Stimulated activated CD8-positive, alpha-beta memory T cell treated with anti-CD3 and anti-CD28 coated beads, Interleukin-15, amount 100 ng/mL, for 4 hours (primary cell): ENCODE results near the gene TAMALIN.
"Not testable (repeated sequence)": the region's sequence is repeated elsewhere in the genome, so short reads cannot be mapped to it uniquely, and the experiment has no call there.

Experiments used
- DNase-seq, 2 donors: peaks; one replicate each; pipeline ENCODE4 v3.0.0-alpha.2; 2020; ENCODE audit warnings: low read depth in 2 of 2

Gene TAMALIN

GRCh38 chr12:52006726-52007157, at the start of gene TAMALIN:
Gene TAMALIN, plus strand, starts transcription at chr12:52006946. Its CDS starts 74 bp downstream, at chr12:52007020.
- DNase-seq, result peak; percentile 61 to 68

- no peak for DNase-seq
Measured at GRCh38 chr12:51958542-51958941, 48.2 kb upstream of the TAMALIN start.

GRCh38 chr12:51959211-51959610, 47.5 kb upstream of the TAMALIN start:
- no peak for DNase-seq

GRCh38 chr12:51959921-51960320, 46.8 kb upstream of the TAMALIN start:
- DNase-seq, result no peak

GRCh38 chr12:51960488-51960887, 46.3 kb upstream of the TAMALIN start:
- no peak for DNase-seq

GRCh38 chr12:51960890-51961289, 45.9 kb upstream of the TAMALIN start:
- DNase-seq, result no peak

GRCh38 chr12:51961834-51962233, 44.9 kb upstream of the TAMALIN start:
- no peak for DNase-seq

GRCh38 chr12:51962737-51963136, 44.0 kb upstream of the TAMALIN start:
- no peak for DNase-seq

GRCh38 chr12:51963477-51963876, 43.3 kb upstream of the TAMALIN start:
- no peak for DNase-seq

GRCh38 chr12:51969643-51970042, 37.1 kb upstream of the TAMALIN start:
- no peak for DNase-seq

GRCh38 chr12:51970904-51971646, 35.7 kb upstream of the TAMALIN start:
- no peak for DNase-seq

GRCh38 chr12:51971679-51972421, 34.9 kb upstream of the TAMALIN start:
- no peak for DNase-seq

GRCh38 chr12:51972422-51972812, 34.3 kb upstream of the TAMALIN start:
- no peak for DNase-seq

GRCh38 chr12:51972849-51973273, 33.9 kb upstream of the TAMALIN start:
- DNase-seq, result peak; percentile 35 to 38

- no peak for DNase-seq
Measured at GRCh38 chr12:51973560-51973959, 33.2 kb upstream of the TAMALIN start.

- no peak for DNase-seq
Measured at GRCh38 chr12:51974646-51975045, 32.1 kb upstream of the TAMALIN start.

- no peak for DNase-seq
Measured at GRCh38 chr12:51975196-51975595, 31.6 kb upstream of the TAMALIN start.

GRCh38 chr12:51976376-51977160, 30.2 kb upstream of the TAMALIN start:
- no peak for DNase-seq

GRCh38 chr12:51977320-51977753, 29.4 kb upstream of the TAMALIN start:
- DNase-seq, result no peak

- DNase-seq, result not testable (repeated sequence)
Measured at GRCh38 chr12:51979306-51979705, 27.4 kb upstream of the TAMALIN start.

- peak; percentile 21 to 51 for DNase-seq
Measured at GRCh38 chr12:51980051-51980808, 26.5 kb upstream of the TAMALIN start.

- DNase-seq, result no peak
Measured at GRCh38 chr12:51980809-51981127, 26.0 kb upstream of the TAMALIN start.
